Activated CD8-positive, alpha-beta memory T cell treated with anti-CD3 and anti-CD28 coated beads, Interleukin-2, amount 50 U/mL, for 48 hours (primary cell): ENCODE measurements around the gene E2F3.
"Not testable (repeated sequence)": the region's sequence is repeated elsewhere in the genome, so short reads cannot be mapped to it uniquely, and the experiment has no call there.

ENCODE experiments used
- DNase-seq: peaks from one replicate; pipeline ENCODE4 v3.0.0-alpha.2; 2020

Gene E2F3

DNA sequence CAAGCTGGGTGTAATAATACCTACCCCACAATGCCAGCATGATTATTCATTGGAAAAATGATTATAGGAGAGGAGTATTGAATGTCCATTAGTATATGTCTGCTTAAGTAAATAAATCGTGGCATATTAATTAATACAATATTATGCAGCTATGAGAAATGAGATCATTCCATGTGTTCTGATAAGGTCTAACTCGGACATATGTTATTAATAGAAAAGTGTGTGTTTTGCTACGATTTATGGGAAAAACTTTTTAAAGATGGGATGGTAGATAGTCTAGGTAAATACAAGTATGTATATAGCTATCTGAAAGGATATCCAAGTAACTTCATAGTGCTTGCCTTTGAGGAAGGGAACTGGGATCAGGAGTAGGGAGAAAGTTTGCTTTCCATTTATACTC is 71.1 kb downstream of the E2F3 start:
- no peak for DNase-seq

DNA sequence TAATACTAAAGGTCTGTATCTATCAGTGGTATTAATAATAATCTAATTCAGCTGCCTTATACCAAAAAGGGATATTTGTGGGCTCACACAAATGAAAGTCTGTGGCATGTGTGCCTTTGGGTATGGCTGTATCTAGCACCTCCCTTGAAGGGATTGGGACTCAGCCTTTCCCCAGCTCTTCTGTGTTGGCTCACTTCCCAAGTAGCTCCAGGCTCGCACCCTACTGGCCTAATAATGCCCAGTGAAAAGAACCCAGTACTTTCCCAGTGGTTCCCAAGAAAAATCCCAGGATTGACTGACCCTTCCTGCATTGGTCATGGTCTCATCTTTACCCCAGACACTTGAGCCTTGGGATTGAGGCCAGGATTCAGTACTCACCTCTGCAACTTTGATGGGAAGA is 71.8 kb downstream of the E2F3 start:
- DNase-seq, result no peak

DNA sequence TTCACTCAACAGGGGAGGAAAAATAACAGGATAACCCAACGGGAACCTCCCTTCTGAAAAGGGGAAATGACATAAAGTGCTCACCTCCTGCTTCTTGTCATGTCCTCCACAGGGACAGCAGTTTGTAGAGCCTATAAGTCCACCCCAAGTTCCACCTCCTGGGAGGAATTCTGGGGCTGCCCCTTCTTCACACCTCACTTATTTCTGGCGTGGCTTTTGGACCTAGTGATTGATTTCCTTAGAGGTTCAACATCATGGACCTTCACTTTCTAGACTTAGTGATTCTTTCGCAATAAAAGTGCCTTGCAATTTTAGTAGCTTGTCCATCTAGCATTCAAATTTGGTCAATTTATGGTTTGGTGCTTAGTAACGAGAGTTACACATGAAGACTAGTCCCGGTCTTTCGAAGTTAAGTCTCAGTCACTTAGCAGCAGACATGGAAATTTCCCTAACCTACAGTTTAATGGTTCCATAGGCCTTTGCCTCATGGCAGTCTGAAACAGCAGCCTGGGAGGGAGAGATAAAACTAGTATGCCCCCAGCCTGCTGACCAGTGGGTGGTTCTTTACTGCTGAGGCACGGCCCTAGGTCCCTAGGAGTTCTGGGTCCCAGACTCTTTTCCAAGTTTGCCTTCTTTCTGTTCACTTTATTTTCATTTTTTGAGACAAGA is 73.3 kb downstream of the E2F3 start:
- DNase-seq, result no peak

DNA sequence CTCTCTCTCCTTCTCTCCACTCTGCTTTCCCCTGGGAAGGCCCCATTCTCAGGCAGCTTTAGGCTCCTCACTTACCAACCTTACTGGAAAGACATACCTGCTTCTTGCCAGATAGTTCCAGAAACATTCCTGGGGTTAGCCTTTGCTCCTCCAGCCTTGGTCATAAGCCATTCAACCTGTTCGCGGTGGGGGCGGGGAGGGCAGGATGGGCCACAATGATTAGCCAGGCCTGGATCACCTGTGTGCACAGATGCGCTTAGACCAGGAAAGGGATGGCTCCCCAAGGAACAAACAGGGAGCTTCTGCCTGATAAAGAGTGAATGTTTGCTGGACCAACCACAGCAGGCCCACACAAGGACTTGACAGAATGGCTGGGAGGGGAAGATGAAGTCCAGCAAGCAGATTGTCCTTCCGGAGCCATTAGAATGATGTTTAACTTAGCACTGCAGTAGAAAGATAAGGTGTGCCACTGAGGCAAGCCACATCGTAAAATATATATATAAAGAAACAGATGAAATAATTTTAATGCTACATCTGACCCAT is 74.9 kb downstream of the E2F3 start:
- DNase-seq, result no peak

GRCh38 chr6:20477485-20477884 is 75.8 kb downstream of the E2F3 start:
- DNase-seq, result no peak

- no peak for DNase-seq
Observed at GRCh38 chr6:20479060-20479459, 77.4 kb downstream of the E2F3 start.

DNA sequence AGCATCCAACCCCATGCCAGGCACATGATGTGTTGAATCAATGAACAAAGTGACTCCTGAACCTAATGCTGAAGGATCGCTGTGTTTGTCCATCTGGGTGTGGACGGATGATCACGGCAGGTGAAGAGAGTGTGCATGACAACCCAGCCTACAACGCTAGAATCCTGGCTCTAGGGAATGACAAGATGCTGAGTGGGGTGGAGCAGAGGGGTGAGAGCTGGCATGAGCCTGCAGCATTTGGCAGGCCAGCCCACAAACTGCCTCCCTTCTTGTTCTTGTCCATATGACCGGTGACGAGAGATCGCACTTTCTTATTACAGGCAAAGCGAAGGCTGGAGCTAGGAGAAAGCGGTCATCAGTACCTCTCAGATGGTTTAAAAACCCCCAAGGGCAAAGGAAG is 77.8 kb downstream of the E2F3 start:
- DNase-seq, result no peak

DNA sequence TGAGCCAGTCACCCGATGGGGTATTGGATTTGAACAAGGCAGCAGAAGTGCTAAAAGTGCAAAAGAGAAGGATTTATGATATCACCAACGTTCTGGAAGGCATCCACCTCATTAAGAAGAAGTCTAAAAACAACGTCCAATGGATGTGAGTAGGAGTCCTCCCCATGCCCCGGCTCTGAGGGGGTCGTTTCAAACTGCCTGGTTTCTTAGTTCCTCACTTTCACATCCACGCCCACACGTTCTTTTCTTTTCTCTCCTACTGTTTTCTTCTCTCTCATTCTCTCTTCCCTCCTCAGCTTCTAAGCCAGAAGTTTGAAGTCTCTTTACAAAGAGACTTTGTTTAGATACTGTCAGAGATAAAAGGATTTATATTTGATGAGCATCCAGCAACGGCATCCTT is 79.6 kb downstream of the E2F3 start:
- no peak for DNase-seq

- DNase-seq, result no peak
Observed at GRCh38 chr6:20483887-20484497, 82.3 kb downstream of the E2F3 start.

DNA sequence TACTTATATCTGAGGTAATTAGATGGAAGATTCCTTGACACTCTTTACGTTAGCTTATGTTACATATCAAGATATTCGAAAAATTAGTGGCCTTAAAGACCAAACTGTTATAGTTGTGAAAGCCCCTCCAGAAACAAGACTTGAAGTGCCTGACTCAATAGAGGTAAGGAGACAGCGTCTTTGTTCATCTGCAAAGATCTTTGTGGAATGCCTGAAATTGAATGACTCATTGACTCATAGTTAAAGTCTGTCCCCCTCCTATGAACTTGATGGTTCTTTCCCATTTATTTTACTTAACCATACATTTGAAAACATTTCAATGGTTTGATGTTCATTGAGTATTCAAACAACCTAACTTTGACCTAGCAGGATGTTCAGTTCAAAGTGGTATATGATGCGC is 85.0 kb downstream of the E2F3 start:
- no peak for DNase-seq

DNA sequence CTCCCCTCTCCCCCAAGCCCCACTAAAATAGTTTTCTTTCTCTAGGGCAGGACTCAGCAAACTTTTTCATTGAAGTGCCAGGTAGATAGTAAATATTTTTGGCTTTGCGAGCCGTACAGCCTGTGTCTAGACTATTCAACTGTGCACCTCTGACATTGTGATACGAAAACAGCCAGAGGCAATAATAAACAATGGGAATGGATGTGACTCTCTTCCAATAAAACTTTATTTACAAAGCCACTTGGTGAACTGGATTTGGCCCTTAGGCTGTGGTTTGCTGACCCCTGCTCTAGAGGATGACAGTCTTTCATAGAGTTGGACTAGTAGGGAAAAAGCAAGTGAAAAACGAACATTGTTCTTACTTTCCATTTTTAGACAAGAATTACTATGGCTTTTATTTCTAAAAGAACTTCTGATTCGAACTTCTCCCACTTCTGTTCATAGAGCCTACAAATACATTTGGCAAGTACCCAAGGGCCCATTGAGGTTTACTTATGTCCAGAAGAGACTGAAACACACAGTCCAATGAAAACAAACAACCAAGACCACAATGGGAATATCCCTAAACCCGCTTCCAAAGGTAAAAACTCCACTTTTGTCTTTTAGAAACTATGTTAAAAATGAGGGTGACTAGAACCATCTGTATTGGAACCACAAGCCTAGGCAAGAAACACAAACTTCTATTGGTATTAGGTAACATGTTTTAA is 86.1 kb downstream of the E2F3 start:
- no peak for DNase-seq

DNA sequence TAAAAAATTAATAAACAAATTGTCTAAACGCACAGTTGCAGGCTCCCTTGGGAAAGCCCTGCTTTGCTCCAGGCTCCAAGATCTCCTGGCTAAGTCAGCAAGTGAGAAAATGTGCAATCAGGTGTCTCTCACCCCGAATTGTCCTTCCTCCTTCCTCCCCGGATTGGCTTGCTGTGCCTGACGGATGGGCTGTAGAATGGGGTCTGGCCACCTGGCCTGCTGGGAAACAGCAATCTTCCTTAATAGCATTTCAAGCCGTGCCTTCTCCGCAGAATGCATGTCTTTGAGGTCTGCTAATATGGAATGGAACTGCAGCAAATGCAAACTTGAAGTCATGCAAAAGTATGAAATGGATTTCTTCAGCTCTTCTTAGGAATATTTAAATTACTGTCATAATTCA is 88.9 kb downstream of the E2F3 start:
- no peak for DNase-seq

DNA sequence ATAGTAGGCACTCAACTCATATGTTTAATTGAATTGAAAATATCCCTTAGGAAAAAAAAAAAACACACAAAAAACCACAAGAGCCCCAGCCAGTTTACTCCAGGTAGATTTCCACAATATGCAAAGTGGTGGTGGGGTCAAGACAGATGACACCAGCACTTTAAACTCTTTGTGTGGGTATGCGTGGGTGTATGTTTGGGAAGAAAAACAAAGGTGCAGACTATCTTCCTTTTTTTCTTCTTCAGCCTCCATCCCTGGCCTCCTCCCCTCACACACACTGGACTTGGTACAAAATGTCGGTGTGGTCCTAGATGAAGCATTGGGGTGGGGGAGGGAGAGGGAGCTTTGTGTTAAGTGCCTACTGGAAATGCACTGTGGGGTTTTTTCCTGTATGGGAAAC is 90.4 kb downstream of the E2F3 start:
- DNase-seq, result no peak

DNA sequence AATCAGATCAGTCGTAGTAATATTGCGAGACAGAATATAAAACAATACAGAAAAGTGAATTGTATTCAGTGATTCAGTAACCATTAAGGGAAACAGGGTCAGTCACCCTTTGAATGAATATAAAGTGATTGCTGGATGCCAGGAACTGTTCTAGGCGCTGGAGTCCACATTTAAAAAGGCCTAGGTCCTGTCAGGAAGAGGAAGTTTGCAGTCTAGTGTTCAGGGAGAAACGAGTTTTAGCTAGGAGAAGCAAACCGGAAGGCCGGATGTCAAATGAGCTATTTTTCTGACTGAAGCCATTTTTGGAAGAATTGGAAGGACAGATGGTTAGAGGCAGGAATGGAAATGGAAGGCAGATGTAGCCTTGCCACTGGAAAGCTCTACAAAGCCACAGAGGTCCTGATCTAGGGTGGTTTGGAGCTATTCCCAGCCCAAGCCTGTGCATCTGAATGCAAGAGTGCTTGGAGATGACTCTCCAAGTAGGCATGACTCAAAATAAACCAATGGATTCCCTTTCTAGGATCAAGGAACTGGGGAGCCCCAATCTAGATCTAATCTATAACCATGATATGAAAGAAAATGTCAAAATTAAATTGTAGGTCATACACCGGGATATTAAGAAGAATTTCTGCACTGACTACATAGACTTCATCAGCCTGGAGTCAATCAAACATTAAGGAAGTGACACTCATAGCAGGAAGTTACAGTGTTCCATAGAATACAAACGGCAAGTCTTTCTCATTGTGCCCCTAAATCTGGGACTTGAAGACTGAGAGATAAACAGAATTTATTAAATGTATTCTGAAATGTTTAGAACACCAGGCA is 95.7 kb downstream of the E2F3 start:
- DNase-seq, result no peak

DNA sequence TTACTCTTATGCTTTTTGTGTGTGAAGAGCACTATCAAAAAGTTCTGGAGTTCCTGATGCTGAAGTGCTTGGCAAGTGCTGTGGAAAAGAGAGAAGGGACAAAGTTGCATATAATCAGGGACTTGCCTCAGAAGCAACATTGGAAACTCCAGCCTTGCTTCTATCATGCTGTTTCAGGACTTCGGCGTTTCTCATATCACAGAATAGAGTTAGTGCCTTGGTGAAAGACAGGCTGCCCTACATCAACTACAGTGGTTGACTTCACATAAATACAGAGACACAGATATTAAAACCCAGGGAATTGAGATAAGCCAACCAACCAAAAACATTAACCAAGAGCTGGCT is 96.3 kb downstream of the E2F3 start:
- DNase-seq, result no peak

GRCh38 chr6:20509212-20509611 is 107.5 kb downstream of the E2F3 start:
- DNase-seq, result no peak

GRCh38 chr6:20511852-20512251 is 110.2 kb downstream of the E2F3 start:
- no peak for DNase-seq

DNA sequence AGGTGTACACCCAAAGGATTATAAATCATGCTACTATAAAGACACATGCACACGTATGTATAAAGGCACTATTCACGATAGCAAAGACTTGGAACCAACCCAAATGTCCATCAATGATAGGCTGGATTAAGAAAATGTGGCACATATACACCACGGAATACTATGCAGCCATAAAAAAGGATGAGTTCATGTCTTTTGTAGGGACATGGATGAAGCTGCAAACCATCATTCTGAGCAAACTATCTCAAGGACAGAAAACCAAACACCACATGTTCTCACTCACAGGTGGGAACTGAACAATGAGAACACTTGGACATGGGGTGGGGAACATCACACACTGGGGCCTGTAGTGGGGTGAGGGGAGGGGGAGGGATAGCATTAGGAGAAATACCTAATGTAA is 123.5 kb downstream of the E2F3 start:
- not testable (repeated sequence) for DNase-seq

- not testable (repeated sequence) for DNase-seq
Observed at GRCh38 chr6:20529086-20529448, 127.4 kb downstream of the E2F3 start.

DNA sequence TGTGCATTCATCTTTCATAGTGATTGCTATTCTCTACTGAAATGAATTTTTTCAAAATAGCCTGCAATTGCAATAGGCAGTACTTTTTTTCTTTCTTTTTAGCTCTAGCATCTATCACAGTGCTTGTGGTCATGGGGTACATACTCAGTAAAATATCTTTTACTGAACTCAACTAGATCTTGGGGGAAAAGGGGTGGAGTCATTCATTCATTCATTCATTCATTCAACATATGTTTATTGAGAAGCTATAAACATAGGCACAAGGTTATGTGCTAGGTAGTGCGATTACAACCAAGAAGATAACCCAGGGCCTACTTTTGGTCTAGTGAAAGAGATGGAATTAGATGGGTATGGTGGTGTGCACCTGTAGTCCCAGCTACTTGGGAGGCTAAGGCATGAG is 131.2 kb downstream of the E2F3 start:
- DNase-seq, result no peak

- DNase-seq, result no peak
Observed at GRCh38 chr6:20533746-20534294, 132.1 kb downstream of the E2F3 start.

GRCh38 chr6:20534295-20535262 is 132.9 kb downstream of the E2F3 start, which contains the start of gene CDKAL1:
Gene CDKAL1, plus strand, starts transcription at chr6:20534457. Its CDS starts 11,894 bp downstream, at chr6:20546351.
- DNase-seq, result peak; percentile 90
